AG09319 (cell line): ENCODE results near the gene FAM13A.
"Not testable (repeated sequence)": the region's sequence is repeated elsewhere in the genome, so short reads cannot be mapped to it uniquely, and the experiment has no call there.

Source experiments
- DNase-seq: peaks from one replicate; pipeline ENCODE4 v3.0.0-alpha.2; 2010; ENCODE audit warnings: low read depth; ENCODE audit errors: extremely low read depth
- CTCF ChIP-seq: IDR thresholded peaks from 2 replicates; pipeline ENCODE4 v1.5.1; 2011; ENCODE audit warnings: low read depth, mild to moderate bottlenecking, inconsistent platforms, low read length, moderate library complexity

The FAM13A gene

GRCh38 chr4:88860586-88860985 lies 196.4 kb downstream of the FAM13A start:
- TF ChIP-seq CTCF, result no peak

DNA sequence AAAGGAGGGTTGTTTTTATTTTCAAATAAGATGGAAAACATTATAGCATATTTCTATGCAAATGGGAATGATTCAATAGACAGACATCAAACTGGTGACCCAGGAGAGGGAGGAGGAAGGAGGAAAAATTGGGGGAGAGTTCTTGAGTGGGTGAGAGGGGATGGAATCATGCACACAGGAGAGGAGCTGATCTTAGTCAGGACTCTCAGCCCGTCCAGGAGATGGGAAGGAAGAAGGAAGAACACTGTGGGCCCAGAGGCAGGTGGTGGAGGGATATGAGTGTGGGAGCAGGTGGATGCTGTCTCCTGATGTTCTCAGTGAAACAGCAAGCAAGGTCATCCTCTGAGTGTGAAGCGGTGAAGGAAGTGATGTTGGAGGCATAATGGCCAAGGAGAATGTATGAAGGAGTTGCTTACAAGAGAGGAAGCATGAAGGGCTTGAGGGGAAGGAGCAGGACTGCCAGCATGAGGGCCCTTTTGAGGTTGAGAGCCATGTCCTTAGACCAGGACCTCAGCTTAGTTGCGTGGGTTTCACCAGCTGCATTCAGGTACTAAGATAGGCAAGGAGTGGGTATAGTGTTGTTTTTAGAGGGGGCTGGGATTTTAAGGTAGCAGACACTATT lies 197.7 kb downstream of the FAM13A start:
- no peak for DNase-seq
- TF ChIP-seq CTCF, result no peak

More at GRCh38 chr4:88860586-88860985, 196.4 kb downstream of the FAM13A start:
- no peak for DNase-seq

- DNase-seq, result no peak
- TF ChIP-seq CTCF, result no peak
Observed at GRCh38 chr4:88858752-88859151, 198.2 kb downstream of the FAM13A start.

DNA sequence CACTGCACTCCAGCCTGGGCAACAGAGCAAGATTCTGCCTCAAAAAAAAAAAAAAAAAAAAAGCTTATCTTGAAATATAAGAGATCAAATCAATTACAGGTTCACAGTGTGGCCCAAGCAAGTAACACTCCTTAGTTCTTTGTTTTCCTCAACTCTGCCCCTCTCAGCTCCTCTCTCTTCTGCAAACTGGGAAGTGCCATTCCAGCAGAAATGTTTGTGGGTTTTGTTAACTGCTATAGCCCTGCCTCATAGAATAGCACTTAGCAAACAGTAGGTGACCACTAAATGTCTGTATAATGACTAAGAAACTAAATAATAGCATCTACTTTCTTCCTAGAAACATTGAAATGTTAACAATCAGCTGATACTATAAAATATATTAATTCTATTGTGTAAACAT lies 199.4 kb downstream of the FAM13A start:
- TF ChIP-seq CTCF, result no peak
- DNase-seq, result no peak

GRCh38 chr4:88854481-88854880 lies 202.5 kb downstream of the FAM13A start:
- no peak for TF ChIP-seq CTCF
- no peak for DNase-seq

- not testable (repeated sequence) for DNase-seq
Observed at GRCh38 chr4:88853583-88853982, 203.4 kb downstream of the FAM13A start.

GRCh38 chr4:88846206-88846790 lies 210.7 kb downstream of the FAM13A start:
- TF ChIP-seq CTCF, result no peak
- no peak for DNase-seq

- no peak for DNase-seq
- TF ChIP-seq CTCF, result no peak
Observed at GRCh38 chr4:88843067-88843685, 213.8 kb downstream of the FAM13A start.
